ENCODE measurements around the gene RUFY4. TPM values are rescaled to one million over a fixed set of nuclear protein-coding genes. Genes with fewer than 3 reads are reported as not detected.

RUFY4 gene
- total RNA-seq, 4 donors from 2014 or later, result 0.25 TPM; not detected in 3

GRCh38 chr2:218069606-218070300 is 700 bp downstream of the RUFY4 start:
- Histone ChIP-seq H3K4me1 (peaks cover 0 to 3% of the 10 kb centered on the region in 2 donors), H3K36me3 (no peaks in the 10 kb centered on the region), H3K27me3 (peaks cover 0 to 3% (median 0%) of the 10 kb centered on the region in 3 donors), H3K27ac (no peak overlapping the region), H3K4me3 (no peak overlapping the region), H3K9me3 (no peaks in the 10 kb centered on the region)
- intact Hi-C loops (cut with DNase I; ENCODE audit: low total_unique reads) (loop anchor here (2.0 kb wide), 1 partner anchor 285 kb away; no protein-coding TSS in a partner anchor), in situ Hi-C loops (cut with MboI; ENCODE audit: low sequenced_read_pairs in 4 of 4) (no loop called here)
- TF ChIP-seq POLR2A (IDR thresholded peaks at IDR 0.05) (no peak), CTCF (IDR thresholded peaks at IDR 0.05 in 4 of 5, conservative IDR thresholded peaks at IDR 0.05 in 1 of 5) (no peak)
- DNase-seq, result no peak
- no peak for ATAC-seq

- no peak overlapping the region for H3K27ac ChIP-seq
- peaks cover 0 to 3% of the 10 kb centered on the region in 2 donors for H3K4me1 ChIP-seq
- no peak for ATAC-seq
- no peak for DNase-seq
- H3K9me3 ChIP-seq, result no peaks in the 10 kb centered on the region
- in situ Hi-C loops (cut with MboI; ENCODE audit: low sequenced_read_pairs in 4 of 4) (no loop called here), intact Hi-C loops (cut with DNase I; ENCODE audit: low total_unique reads) (no loop called here)
- H3K4me3 ChIP-seq, result no peak overlapping the region
- TF ChIP-seq POLR2A (IDR thresholded peaks at IDR 0.05) (no peak), CTCF (IDR thresholded peaks at IDR 0.05 in 4 of 5, conservative IDR thresholded peaks at IDR 0.05 in 1 of 5) (no peak)
- no peaks in the 10 kb centered on the region for H3K36me3 ChIP-seq
- H3K27me3 ChIP-seq, result peaks cover 0 to 3% (median 0%) of the 10 kb centered on the region in 3 donors
Observed at GRCh38 chr2:218070587-218070986, 1.5 kb downstream of the RUFY4 start.

GRCh38 chr2:218071218-218071937 is 2.3 kb downstream of the RUFY4 start:
- ATAC-seq (no peak), DNase-seq (no peak)
- no peaks in the 10 kb centered on the region for H3K9me3 ChIP-seq
- peaks cover 0 to 3% (median 0%) of the 10 kb centered on the region in 3 donors for H3K27me3 ChIP-seq
- H3K36me3 ChIP-seq, result no peaks in the 10 kb centered on the region
- H3K4me1 ChIP-seq, result peaks cover 0 to 3% of the 10 kb centered on the region in 2 donors
- intact Hi-C loops (cut with DNase I; ENCODE audit: low total_unique reads), result no loop called here
- TF ChIP-seq POLR2A (IDR thresholded peaks at IDR 0.05), result no peak
- TF ChIP-seq CTCF (IDR thresholded peaks at IDR 0.05 in 4 of 5, conservative IDR thresholded peaks at IDR 0.05 in 1 of 5), result no peak
- in situ Hi-C loops (cut with MboI; ENCODE audit: low sequenced_read_pairs in 4 of 4), result no loop called here
- H3K4me3 ChIP-seq, result no peak overlapping the region
- no peak overlapping the region for H3K27ac ChIP-seq

GRCh38 chr2:218072002-218072401 is 2.9 kb downstream of the RUFY4 start:
- peaks cover 0 to 3% of the 10 kb centered on the region in 2 donors for H3K4me1 ChIP-seq
- no peak for TF ChIP-seq CTCF (IDR thresholded peaks at IDR 0.05 in 4 of 5, conservative IDR thresholded peaks at IDR 0.05 in 1 of 5)
- no peak for TF ChIP-seq POLR2A (IDR thresholded peaks at IDR 0.05)
- H3K9me3 ChIP-seq, result no peaks in the 10 kb centered on the region

More at GRCh38 chr2:218072002-218072401, 2.9 kb downstream of the RUFY4 start:
- Histone ChIP-seq H3K27ac (no peak overlapping the region), H3K4me3 (no peak overlapping the region), H3K27me3 (peaks cover 0 to 3% (median 0%) of the 10 kb centered on the region in 3 donors), H3K36me3 (no peaks in the 10 kb centered on the region)
- DNase-seq, result no peak
- in situ Hi-C loops (cut with MboI; ENCODE audit: low sequenced_read_pairs in 4 of 4) (no loop called here), intact Hi-C loops (cut with DNase I; ENCODE audit: low total_unique reads) (no loop called here)
- ATAC-seq, result no peak
